ENCODE results near the gene REV1.
"Not testable (repeated sequence)": the region's sequence is repeated elsewhere in the genome, so short reads cannot be mapped to it uniquely, and the experiment has no call there.

REV1 gene

GRCh38 chr2:99514357-99514756 is 24.5 kb upstream of the REV1 start:
- no peak for DNase-seq (ENCODE audit: extremely low read depth, low read depth)
- H3K4me3 ChIP-seq (replicated peaks; ENCODE audit: low read depth, low read length): no peak overlapping the region
- TF ChIP-seq CTCF (IDR thresholded peaks at IDR 0.05; ENCODE audit: low read depth, low read length, missing control alignments): no peak

GRCh38 chr2:99512181-99512591 is 22.4 kb upstream of the REV1 start:
- H3K4me3 ChIP-seq (replicated peaks; ENCODE audit: low read depth, low read length): no peak overlapping the region
- DNase-seq (ENCODE audit: extremely low read depth, low read depth): no peak
- TF ChIP-seq CTCF (IDR thresholded peaks at IDR 0.05; ENCODE audit: low read depth, low read length, missing control alignments): no peak

- no peak for DNase-seq (ENCODE audit: extremely low read depth, low read depth)
- H3K4me3 ChIP-seq (replicated peaks; ENCODE audit: low read depth, low read length): no peak overlapping the region
- TF ChIP-seq CTCF (IDR thresholded peaks at IDR 0.05; ENCODE audit: low read depth, low read length, missing control alignments): no peak
Measured at GRCh38 chr2:99509387-99509786, 19.6 kb upstream of the REV1 start.

- no peak for TF ChIP-seq CTCF (IDR thresholded peaks at IDR 0.05; ENCODE audit: low read depth, low read length, missing control alignments)
- H3K4me3 ChIP-seq (replicated peaks; ENCODE audit: low read depth, low read length): no peak overlapping the region
- no peak for DNase-seq (ENCODE audit: extremely low read depth, low read depth)
Measured at GRCh38 chr2:99507937-99508818, 18.4 kb upstream of the REV1 start.

GRCh38 chr2:99504844-99505584 is 15.2 kb upstream of the REV1 start:
- TF ChIP-seq CTCF (IDR thresholded peaks at IDR 0.05; ENCODE audit: low read depth, low read length, missing control alignments): no peak
- H3K4me3 ChIP-seq (replicated peaks; ENCODE audit: low read depth, low read length): no peak overlapping the region
- no peak for DNase-seq (ENCODE audit: extremely low read depth, low read depth)

GRCh38 chr2:99503662-99504416 is 14.0 kb upstream of the REV1 start:
- DNase-seq (ENCODE audit: extremely low read depth, low read depth); H3K4me3 ChIP-seq (replicated peaks; ENCODE audit: low read depth, low read length): not testable (repeated sequence)

GRCh38 chr2:99496021-99496420 is 6.2 kb upstream of the REV1 start:
- no peak for TF ChIP-seq CTCF (IDR thresholded peaks at IDR 0.05; ENCODE audit: low read depth, low read length, missing control alignments)
- no peak for DNase-seq (ENCODE audit: extremely low read depth, low read depth)

More at GRCh38 chr2:99496021-99496420, 6.2 kb upstream of the REV1 start:
- no peak overlapping the region for H3K4me3 ChIP-seq (replicated peaks; ENCODE audit: low read depth, low read length)

Measured in HFF-Myc (cell line).